Stimulated activated CD4-positive, alpha-beta T cell treated with anti-CD3 and anti-CD28 coated beads, Interleukin-4, amount 100 ng/mL, for 1 hour (primary cell): ENCODE measurements around the gene MCC.
"Not testable (repeated sequence)": the region's sequence is repeated elsewhere in the genome, so short reads cannot be mapped to it uniquely, and the experiment has no call there.

Source experiments
- DNase-seq: peaks from one replicate; pipeline ENCODE4 v3.0.0-alpha.2; 2020

The MCC gene

DNA sequence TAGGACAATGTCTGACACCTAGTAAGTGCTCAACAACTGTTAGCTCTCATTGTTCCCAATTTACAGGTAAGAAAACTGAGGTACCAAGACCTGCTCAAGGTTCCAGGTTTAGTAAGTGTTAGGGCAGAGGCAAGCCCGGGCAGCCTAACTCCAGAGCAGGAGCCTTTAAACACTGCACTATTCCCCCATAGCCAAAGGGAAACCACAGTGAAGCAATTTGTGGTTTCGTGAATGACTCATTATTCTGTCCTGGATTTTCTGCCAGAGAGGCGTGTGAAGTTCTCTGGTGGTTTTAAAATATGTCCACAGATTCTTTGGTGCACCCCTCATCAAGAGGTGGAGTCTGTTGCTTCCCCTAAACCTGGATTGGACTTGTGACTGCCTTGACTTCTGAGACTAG lies 1.0 kb upstream of the MCC start:
- DNase-seq, result no peak

DNA sequence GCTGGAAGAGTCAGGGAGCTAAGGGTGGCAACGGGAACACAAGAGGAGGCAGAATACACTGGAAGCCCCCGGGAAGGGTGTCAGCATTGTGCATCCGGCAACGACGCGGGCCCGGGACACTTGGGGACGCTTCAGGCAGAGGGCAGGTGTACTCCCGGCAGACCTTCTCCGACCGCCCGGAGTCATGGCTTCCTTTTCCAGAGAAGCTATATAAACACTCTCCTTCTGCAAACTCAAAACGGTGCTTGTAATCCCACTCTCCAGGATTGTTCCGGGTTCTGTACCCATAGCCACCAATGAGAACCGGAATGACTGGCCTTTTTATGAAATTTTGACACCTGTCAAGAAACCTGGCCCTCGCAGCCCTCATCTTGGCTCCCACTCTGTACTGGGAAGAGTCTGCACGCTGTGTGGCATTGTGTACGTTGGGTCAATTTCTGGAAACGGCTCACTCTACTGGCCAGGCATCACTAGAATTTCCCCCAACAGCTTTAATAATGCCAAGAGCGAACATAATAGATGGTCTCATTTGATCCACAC lies 462 bp upstream of the MCC start:
- DNase-seq, result no peak

DNA sequence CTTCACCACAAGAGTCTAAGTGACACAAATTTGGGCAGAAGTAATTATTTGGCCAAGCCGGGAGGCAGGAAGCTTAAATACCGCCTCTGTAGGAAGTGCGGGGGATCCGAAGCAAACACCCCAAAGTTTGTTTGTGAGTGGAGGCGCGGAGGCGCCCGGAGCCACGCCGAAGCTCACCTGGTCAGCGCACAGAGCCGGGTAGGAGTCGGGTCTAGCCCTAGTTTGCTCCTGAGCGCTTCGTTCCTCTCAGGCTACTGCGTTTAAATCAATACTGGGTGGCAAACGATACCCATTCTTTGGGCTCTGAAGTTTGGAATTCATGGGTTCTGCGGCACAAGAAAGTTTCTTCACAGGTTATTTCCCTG lies 855 bp downstream of the MCC start:
- no peak for DNase-seq

DNA sequence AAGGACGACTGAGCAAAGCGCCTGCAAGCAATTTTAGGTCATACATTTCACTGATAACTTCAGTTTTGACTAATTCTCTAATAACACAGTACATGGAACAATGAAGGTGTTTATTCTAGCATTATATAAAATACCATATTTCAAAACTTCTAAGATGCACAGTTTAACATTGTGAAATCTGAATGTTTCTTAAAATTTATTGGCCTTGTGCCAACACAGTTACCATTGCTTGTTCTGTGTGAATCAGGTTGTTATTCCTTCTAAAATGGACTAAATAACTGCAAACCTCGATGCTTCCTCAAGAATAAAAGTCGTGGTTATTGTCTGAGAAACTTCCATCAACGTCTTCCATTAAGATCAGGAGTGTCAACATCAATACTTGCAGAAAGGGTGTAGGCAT lies 8.0 kb downstream of the MCC start:
- DNase-seq, result no peak

DNA sequence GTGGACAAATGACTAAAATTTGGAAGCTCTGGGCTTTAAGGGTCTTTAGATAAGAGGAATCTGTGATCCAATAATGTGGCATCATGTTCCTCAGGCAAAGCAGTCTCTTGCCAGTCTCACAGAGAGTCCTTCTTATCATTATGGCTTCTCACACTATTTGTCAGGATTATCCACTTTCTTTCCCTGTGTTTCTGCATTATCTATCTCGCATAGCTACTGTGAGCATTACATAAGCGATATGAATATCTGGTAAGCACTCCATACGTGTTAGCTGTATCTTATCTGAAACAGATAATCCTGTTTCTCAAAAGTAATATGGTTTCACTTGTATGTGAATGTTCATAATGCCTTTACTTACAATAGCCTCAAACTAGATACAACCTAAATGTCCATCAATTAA lies 9.6 kb downstream of the MCC start:
- DNase-seq, result no peak

DNA sequence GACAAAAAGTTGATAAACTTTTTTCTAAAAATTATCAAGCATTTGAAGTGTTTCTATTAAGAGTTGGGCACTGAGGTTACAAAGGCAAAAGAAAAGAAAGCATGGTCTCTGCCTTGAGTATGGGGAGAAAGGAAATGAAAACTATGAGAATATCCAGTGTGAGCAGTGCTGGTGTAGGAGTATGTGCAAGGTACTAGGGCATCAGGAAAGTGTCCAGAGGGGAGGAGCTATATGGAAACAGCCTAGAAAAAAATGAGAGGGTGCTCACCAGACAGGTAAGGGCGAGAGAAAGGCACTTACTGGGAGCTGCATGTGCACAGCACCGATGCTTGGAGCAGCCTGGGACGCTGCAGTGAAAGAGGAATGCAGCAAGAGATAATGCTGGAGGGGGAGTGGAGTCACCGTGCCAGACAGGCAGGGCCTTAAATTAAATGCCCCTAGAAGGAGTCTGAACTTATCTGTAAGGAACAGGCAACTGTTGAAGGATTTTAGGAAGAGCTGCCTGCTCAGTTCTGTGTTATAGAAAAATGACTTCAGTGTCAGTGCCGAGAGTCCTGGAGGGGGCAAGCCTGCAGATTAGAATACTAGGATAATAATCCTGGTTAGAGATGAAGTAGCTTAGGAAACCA lies 14.0 kb downstream of the MCC start:
- no peak for DNase-seq

DNA sequence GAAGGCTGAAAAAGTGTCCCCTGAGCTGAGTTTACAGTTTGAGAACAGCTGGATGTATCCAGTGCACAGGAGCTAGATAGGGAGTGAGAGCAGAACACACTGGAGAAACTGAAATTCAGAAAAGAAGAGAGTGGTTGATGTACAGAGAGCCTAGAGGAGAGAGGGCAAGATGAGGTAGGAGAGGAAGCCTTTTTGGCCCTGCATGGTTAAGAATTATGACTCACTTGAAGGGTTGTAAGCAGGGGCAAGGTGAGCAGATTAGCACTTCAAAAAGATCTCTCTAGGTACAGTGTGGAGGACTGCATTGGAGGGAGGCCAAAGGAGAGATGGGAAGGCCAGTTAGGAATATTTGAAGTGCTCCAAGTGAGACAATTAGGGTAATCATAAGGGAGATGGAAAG lies 25.2 kb downstream of the MCC start:
- no peak for DNase-seq

DNA sequence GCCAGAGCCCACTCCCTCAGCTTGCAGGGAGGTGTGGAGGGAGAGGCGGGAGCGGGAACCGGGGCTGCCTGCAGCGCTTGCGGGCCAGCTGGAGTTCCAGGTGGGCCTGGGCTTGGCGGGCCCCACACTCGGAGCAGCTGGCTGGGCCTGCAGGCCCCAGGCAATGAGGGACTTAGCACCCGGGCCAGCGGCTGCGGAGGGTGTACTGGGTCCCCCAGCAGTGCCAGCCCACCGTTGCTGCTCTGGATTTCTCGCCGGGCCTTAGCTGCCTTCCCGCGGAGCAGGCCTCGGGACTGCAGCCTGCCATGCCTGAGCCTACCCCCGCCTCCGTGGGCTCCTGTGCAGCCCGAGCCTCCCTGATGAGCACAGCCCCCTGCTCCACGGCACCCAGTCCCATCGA lies 31.1 kb downstream of the MCC start:
- not testable (repeated sequence) for DNase-seq

DNA sequence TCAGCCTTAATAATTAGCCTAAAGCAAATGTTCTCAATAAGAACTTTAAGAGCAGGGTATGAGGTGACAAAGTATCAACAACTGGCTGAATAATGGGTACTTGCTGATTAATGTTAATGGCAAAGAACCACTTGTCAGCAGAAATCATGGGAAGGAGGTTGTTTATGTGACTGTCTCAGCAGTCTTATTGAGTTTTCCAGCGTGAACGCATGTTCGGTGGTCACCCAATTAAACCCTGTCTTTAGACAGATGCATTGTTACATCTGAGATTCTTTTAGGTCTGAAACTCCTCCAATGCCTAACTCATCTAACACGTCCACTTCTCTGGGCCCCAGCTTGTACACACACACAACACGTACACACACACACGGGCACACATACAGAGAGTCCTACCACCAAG lies 35.3 kb downstream of the MCC start:
- no peak for DNase-seq

DNA sequence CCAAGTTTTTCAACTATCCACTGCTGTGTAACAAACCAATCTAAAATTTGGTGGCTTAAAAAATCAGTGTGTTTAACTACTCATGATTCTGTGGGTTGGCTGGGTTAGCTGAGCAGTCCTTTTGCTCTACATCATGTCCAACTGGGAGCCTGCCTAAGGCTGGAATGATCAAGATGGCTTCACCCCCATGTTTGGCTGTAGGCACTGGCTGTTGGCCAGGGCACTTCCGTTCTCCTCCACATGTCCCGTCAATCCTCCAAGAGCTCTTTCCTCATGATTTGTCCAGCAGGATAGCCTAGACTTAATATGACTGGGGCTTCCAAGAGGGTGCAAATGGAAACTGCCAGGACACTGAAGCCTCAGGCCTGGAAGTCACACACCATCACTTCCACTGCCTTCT lies 36.5 kb downstream of the MCC start:
- no peak for DNase-seq

DNA sequence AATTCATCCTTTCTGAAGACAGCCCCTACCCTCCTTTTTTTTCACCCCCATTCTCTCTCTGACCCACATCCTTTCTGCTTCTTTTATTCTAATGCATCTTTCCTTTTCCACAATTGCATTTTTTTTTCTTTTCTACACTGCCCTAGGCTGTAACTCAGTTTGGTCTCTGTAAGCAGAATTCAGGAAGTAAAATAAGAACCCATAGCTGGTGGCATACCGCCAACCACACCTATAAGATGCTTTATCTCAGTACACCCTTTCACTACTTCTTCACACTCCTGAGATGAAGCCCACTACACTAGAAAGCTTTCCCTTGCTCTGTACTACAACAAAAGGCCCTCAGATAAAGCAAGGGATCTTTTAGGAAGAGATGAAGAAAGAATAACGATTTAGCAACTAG lies 37.3 kb downstream of the MCC start:
- no peak for DNase-seq

DNA sequence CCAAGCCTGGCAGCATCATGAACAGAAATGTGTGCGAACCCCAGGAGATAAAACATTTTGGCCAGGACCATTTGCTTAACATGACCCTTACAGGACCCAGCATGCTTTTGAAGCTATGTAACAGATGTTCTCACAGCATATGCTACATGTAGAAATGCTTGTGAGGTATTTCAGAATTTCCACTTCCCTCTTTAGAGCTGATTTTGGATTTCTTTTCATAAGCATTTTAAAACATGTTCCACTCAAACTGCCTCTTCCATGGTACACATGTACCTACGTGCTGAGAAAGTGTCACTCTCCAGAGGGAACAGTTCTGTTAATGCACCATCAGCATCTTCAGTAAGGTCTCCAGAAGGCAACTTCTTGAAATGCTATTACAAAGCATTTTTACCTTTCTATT lies 37.8 kb downstream of the MCC start:
- DNase-seq, result no peak

DNA sequence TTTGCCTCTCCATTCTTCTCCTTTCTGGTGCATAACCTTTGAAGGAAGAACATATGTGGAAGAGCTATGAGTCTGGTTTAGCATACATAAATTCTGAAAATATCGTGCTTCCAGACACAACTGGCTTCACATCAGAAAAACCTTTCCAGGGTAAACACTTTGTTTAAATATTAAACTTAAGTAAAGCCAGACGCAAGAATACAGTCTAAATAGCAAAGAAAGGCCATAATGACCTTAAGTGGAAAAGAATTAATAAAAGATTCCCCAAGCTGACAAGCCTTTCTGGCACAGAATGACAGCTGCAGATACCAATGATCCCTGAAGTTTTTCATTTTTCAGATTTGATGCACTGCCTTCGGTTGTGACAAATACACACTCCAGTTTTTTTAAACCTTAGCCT lies 40.0 kb downstream of the MCC start:
- no peak for DNase-seq

DNA sequence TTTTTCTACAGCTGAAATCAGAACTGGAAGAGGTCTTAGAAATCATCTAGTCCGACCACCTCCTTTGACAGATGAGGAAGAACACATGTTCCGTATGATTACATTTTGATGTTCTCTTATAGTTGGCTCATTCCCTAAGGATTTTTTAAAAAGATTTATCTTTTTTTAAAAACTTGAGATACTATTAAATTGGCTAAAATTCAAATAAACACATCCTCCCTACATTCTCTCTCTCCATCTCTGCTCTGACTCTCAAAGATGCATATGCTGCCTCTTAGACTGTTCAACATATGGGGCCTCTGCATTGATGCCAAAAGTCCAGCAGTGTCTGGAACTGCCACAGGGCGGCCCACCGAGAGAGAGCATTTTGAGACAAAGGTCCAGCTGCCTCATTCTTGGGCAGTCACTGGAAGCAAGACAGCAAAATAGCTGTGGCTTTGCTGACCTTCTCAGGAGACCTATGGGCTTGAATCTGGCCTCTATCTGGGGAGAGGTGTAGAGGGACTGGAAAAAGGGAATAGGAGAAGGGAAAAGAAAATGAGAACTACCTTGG lies 40.7 kb downstream of the MCC start:
- no peak for DNase-seq

DNA sequence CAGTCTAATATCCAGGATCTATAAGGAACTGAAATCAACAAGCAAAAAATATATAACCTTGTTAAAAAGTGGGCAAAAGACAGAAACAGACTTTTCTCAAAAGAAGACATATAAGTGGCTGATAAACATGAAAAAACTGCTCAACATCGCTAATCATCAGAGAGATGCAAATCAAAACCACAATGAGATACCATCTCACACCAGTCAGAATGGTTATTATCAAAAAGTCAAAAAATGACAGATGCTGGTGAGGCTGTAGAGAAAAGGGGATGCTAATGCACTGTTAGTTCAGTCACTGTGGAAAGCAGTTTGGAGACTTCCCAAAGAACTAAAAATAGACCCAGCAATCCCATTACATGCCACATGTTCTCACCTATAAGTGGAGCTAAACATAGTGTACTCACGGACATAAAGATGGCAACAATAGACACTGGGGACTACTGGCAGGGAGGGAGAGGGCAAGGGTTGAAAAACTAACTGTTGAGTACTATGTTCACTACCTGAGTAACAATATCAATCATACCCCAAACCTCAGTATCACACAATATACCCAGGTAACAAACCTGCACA lies 41.8 kb downstream of the MCC start:
- no peak for DNase-seq

DNA sequence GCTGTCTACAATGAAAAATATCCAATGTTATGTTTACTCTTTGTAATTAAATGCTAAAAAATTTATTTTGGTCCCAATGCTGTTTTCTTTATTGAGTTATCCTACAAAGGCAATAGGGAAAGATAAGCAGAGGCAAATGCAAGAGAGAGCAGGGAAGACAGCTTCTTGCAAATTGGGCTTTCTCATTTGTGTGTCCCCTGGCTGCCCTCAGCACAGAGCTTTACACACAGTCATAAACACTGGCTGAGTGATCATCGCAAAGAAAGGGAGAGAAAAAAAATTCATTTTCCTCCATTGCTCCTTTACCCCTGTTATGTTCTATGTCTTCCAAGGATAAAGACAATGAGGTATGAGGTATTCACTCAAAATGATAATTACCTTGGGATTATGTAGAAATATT lies 51.1 kb downstream of the MCC start:
- DNase-seq, result no peak

DNA sequence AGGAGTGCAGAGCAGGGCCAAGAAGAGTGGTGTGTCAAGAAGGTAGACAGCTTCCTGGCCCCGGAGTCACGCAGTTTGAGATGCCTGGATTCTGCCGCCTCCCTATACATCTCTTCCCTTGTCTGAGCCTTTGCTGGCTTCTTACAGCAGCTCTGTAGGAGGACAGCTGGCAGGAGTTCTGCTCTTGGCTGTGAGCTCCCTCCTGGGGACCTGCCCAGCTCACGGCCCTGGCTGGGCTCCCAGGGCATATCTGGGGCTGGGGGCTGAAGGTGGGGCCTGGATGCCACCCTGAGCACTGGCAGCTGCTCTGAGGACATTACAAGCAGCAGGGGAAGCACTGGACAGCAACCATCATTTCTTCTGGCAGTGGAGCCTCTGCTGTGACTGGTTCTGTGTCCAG lies 52.7 kb downstream of the MCC start:
- DNase-seq, result no peak

DNA sequence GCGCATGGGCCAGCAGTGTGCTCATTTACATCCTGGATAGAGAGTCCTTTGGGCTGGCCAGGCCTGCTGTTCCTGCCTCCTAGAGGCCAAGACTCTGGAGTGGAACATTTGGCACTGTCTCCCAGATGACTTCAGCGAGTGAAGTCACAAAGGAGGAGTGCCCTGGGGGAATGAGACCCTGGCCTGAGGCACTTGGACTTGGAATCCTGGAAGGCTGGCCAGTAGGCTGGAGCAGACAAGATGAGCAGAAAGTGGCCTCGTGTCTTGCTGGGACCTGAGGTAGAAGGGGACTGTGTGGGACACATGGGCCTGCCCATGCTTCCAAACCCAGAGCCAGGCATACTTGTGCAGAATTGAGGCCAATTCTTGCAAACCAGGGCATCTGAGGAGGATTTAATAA lies 53.4 kb downstream of the MCC start, which contains the start of gene TSSK1B:
TSS of gene TSSK1B (minus strand) at position 101 of the 400 bp plus-strand sequence. CDS start 150 bp downstream, outside the sequence.
- DNase-seq, result no peak

DNA sequence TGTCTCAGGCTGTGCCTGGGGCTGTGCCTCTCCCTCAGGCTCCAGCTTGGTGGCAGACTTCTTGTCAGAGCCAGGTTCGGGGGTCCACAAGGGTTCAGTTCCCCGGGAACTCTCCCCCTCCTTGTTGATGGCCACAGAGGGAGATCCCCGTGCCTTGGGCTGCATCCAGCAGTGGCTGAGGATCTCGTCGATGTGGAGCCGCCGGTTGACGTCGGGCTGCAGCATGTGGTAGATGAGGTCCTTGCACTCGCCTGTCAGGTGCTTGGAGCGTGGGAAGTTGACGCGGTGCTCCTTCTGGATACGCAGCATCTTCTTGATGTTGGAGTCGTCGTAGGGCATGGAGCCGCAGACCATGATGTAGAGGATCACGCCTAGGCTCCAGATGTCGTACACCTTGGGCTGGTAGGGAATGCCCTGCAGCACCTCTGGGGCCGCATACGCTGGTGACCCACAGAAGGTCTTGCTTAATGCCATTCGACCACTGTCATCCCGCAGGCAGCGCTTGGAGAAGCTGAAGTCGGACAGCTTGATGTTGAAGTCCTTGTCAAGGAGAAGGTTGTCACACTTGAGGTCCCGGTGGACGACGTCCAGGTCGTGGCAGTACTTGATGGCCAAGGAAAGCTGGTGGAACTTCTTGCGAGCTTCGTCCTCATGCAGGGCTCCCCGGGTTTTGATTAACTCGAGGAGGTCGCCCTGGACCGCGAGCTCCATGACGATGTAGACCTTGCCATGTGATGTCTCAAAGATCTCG lies 54.2 kb downstream of the MCC start:
- no peak for DNase-seq

DNA sequence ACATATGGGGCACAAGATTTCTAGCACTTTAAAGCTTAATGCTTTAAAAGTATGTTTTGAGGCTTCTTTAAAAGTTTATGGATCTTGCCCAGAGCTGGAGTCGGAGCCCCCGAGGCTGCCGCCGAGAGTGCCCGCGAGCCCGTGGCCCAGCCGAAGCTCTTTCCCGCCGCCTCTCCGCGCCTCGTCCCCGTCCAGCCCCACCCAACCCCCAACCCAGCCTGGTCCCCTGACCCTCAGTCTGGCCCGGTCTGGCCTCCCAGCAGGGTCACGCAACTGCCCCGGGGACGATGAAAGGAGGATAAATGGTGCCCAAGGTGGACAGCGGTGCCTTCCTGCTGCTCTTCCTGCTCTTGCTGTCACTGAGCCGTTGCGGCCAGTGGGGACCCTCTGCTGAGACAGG lies 55.2 kb downstream of the MCC start:
- DNase-seq, result no peak

DNA sequence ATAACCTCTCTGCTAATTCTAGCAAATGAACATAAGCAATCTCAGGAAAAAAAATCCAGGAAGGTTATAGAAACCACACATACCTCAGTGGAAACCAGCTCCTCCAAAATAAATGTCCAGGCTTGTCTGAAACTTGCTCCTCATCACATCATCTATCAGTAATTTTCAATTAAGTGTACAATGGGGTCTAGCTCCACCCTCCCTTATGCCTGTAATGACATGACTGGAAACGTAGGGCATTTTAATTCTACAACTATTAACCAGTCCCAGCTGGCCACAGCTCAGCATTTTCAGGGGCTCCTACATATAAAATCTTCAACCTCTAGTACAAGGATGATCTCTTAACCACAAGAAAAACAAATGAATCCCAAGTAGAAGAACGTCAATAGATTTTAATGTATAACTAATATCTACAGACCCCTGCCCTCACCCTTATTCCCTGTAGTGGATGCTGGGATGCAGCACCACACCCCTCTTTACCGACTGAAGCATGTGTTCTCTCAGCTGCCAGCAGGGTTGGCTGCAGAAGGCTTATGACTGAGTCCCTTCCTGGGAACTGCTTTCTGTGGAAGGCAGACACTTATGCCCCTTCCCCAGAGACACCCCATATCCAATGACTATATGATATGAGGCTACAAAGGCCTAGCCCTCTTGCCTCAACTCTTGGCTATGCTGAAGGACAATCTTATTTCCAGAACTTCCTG lies 60.2 kb downstream of the MCC start:
- no peak for DNase-seq

DNA sequence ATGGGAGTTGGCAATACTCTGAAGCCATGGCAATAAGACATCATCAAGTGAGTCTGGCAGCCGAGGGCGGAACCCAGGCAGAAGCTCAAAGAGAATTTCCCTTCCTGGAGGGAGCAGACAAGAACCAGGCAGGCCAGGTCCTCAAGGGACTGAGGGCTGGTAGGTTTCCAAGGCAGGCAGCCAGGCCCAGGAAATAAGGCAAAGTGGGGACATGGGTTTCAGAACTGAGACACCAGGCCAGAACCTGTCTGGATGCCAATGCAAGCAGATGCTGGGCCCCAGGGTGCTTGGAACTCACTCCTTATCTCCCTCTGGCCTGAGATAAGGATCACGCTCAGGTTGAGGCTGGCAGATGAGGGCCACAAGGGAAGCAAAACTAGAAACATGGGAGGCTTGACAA lies 62.3 kb downstream of the MCC start:
- no peak for DNase-seq

DNA sequence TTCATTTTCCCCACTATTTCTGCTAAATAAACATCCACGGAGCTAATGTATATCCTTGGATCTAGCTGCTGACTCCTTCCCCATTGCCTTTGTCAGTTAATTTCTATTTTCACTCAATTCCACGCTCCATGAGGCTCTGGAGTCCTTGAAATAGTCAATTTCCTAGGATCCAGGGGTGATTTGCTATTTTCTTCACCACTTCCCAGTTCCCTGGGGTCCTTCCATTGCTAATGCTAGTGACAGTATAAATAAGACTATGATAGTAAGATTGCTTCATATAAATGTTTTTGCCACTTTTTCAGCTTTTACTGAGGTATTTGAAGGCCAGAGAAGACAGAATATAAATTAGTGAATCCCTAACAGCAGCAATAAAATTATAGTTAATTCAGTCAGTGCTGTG lies 66.6 kb downstream of the MCC start:
- DNase-seq, result no peak
